Skeletal muscle tissue (tissue), 4 donors: Measurements from ENCODE around the gene IL21. TPM values are rescaled to one million over a fixed set of nuclear protein-coding genes. Genes with fewer than 3 reads are reported as not detected.

ENCODE experiments used
- H3K27ac ChIP-seq: one replicate; pipeline ENCODE4 v1.7.0; 2013; ENCODE audit warnings: mild to moderate bottlenecking, low read depth, low read length, inconsistent platforms
- H3K27me3 ChIP-seq, 3 donors: one replicate each; pipeline ENCODE4 v1.7.0; 2013; ENCODE audit warnings: low read length in 3 of 3; ENCODE audit not compliant: control insufficient read depth in 3 of 3, insufficient read depth in 3 of 3
- H3K36me3 ChIP-seq, 3 donors: one replicate each; pipeline ENCODE4 v1.7.0; 2013; ENCODE audit warnings: low read length in 3 of 3; ENCODE audit not compliant: control insufficient read depth in 3 of 3, insufficient read depth in 3 of 3
- H3K4me1 ChIP-seq, 3 donors: one replicate each; pipeline ENCODE4 v1.7.0; 2013; ENCODE audit warnings: low read length in 3 of 3, mild to moderate bottlenecking in 3 of 3; ENCODE audit not compliant: control insufficient read depth in 3 of 3, insufficient read depth in 3 of 3
- H3K4me3 ChIP-seq, 3 donors: one replicate each; pipeline ENCODE4 v1.7.0; 2013; ENCODE audit warnings: low read length in 3 of 3
- H3K9ac ChIP-seq, 3 donors: one replicate each; pipeline ENCODE4 v1.7.0; 2013; ENCODE audit warnings: low read length in 3 of 3, mild to moderate bottlenecking in 3 of 3, moderate library complexity in 2 of 3, low read depth in 1 of 3
- H3K9me3 ChIP-seq, 3 donors: one replicate each; pipeline ENCODE4 v1.7.0; 2013; ENCODE audit warnings: low read length in 3 of 3; ENCODE audit not compliant: control insufficient read depth in 3 of 3
- total RNA-seq: library from RNA; depleted of rRNA; stranded (reverse); fragments of >200 nt; gene quantifications from one replicate; pipeline ENCODE4 v1.2.3, GENCODE V29; 2014
- donor health status: Osteomylitis.

Gene IL21
- total RNA-seq, 1 donor from 2014 or later, result not detected

DNA sequence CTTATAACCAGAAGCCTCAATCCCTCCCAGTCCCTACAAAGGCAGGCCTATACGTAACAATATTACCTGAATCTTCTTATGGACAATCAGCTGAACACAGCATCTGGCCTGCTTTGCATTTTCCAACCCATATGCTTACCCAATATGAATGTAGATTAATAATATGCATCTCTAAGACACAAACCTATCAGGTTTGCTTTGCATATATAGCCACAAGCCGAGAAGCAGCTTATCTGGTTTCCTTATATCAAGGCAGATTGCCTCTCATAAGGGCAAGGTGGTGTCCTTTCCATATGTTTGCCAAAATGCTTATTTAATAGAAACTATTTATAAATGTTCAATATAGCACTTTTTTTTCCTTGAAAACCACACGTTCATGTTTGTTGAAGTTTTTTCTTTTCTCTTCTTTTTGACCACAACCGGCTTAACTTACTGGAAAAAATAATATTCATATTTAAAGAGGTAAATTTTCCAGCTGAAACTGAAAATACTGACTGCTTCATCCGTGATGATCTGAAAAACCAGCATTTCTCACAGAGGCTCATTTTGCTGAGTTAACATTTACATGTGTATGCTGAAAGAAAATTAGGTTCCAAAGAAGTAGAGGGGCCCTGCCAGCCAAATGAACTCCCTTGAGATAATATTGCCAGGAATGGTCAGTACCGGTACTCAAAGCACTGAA, 3.8 kb downstream of the IL21 start:
- H3K4me3 ChIP-seq, result no peak overlapping the region
- H3K36me3 ChIP-seq, result no peaks in the 10 kb centered on the region
- H3K27ac ChIP-seq, result no peak overlapping the region
- H3K4me1 ChIP-seq, result no peaks in the 10 kb centered on the region
- H3K27me3 ChIP-seq, result no peaks in the 10 kb centered on the region
- no peak overlapping the region for H3K9ac ChIP-seq
- no peaks in the 10 kb centered on the region for H3K9me3 ChIP-seq

DNA sequence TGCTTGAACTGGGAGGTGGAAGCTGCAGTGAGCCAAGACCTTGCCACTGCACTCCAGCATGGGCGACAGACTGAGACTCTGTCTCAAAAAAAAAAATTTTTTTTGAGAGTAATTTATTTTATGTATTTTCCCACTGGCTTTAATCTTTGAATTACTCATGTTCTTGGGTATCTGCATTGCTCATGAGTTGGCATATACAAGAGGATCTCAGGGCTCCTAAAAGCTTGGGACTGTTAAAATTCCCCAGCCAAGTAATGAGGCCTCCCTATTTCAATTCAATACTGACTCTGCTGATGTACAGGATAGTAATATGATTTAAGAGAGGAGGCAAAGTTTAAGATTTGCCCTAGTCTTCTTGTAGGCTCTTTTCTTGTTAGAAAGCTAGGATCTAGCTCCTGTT, 6.2 kb downstream of the IL21 start:
- H3K27ac ChIP-seq, result no peak overlapping the region
- H3K9me3 ChIP-seq, result no peaks in the 10 kb centered on the region
- H3K27me3 ChIP-seq, result no peaks in the 10 kb centered on the region
- no peak overlapping the region for H3K4me3 ChIP-seq
- no peaks in the 10 kb centered on the region for H3K36me3 ChIP-seq
- no peaks in the 10 kb centered on the region for H3K4me1 ChIP-seq
- no peak overlapping the region for H3K9ac ChIP-seq

DNA sequence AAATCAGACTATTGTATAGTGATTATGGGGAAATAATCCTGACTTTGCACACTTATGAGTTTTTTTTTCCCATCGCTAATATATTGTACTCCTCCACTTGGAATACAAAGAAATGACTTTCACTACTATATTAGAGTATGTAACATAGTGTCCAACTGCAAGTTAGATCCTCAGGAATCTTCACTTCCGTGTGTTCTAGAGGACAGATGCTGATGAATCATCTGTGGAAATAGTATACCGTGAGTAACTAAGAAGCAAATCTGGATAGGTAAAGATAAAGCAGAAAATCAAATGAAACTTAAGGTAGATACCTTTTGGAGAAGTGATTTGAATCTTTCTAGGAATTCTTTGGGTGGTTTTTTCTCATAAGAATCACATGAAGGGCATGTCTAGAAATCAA, 8.3 kb downstream of the IL21 start:
- Histone ChIP-seq H3K9me3 (no peaks in the 10 kb centered on the region), H3K27ac (no peak overlapping the region), H3K9ac (no peak overlapping the region)

DNA sequence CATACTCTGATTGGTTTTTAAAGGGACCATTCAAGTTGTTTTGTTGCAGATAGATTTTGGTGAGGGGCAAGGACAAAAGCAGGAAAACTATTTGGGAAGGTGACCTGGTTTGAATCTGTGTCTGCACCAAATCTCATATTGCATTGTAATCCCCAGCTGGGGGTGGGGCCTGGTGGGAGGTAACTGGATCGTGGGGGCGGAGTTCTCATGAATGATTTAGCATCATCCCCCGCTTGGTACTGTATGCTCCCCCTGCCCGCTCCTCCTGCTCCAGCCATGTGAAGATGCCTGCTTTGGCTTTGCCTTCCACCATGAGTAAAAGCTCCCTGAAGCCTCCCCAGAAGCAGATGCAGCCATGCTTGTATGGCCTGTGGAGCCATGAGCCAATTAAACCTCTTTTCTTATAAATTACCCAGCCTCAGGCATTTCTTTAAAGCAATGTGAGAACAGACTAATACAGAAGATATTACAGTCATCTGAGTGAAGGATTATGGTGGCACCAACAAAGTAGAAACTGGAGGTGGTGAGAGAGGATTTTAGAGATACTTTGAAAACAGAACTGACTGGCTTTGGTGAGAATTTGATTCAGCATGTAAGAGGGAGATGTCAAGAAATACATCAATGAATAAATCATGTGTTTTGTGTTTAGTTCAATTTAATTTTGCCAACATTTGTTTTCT, 14.4 kb downstream of the IL21 start:
- Histone ChIP-seq H3K4me1 (no peaks in the 10 kb centered on the region), H3K36me3 (no peaks in the 10 kb centered on the region), H3K9ac (no peak overlapping the region), H3K9me3 (no peaks in the 10 kb centered on the region), H3K27me3 (no peaks in the 10 kb centered on the region), H3K4me3 (no peak overlapping the region), H3K27ac (no peak overlapping the region)

More for the DNA sequence above, 8.3 kb downstream of the IL21 start:
- Histone ChIP-seq H3K4me3 (no peak overlapping the region), H3K4me1 (no peaks in the 10 kb centered on the region), H3K36me3 (no peaks in the 10 kb centered on the region), H3K27me3 (no peaks in the 10 kb centered on the region)

DNA sequence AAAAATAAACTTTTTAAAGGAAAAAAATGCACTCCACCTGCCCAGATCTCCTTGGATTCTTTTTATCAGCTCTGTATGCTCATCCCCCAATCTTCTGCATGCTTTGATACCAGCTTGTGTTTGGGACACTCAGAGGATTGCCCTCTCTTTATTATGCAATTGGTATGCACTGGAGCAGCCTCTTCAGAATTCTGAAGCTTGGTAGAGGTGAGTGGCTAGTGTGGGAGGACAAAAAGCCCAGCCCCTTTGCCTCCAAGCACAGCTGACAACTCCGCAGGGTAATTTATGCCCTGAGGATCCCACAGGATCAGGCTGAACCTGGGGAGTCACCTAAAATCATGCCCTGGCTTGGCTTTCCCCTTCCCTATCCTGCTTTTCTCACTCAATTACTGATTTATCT, 16.7 kb downstream of the IL21 start:
- H3K36me3 ChIP-seq, result no peaks in the 10 kb centered on the region
- H3K9ac ChIP-seq, result no peak overlapping the region
- H3K9me3 ChIP-seq, result no peaks in the 10 kb centered on the region
- H3K27ac ChIP-seq, result no peak overlapping the region
- H3K4me3 ChIP-seq, result no peak overlapping the region
- peaks cover 0 to 3% (median 0%) of the 10 kb centered on the region in 3 donors for H3K27me3 ChIP-seq
- H3K4me1 ChIP-seq, result no peaks in the 10 kb centered on the region

DNA sequence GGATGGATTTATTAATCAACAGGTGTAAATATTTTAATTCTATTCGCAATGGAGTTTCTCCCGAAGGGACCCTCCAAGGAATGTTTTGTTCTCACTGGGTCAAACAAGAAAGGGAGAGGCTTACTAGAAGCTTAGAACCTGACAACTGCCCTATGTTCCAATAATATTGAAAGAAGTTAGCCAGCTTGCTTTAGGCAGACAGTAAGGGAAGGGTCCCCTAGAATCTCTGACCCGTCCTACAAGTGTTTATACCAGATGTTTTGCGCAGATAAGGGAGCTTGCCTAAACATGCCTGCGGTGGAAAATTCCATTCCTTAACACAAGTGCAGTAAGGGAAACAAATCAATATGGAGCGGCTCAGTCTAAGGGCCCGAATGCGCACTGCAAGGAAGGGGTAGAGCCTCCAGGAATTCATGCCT, 17.7 kb downstream of the IL21 start:
- Histone ChIP-seq H3K9me3 (no peaks in the 10 kb centered on the region), H3K4me3 (no peak overlapping the region), H3K4me1 (no peaks in the 10 kb centered on the region), H3K9ac (no peak overlapping the region), H3K36me3 (no peaks in the 10 kb centered on the region), H3K27me3 (peaks cover 0 to 3% (median 0%) of the 10 kb centered on the region in 3 donors), H3K27ac (no peak overlapping the region)

DNA sequence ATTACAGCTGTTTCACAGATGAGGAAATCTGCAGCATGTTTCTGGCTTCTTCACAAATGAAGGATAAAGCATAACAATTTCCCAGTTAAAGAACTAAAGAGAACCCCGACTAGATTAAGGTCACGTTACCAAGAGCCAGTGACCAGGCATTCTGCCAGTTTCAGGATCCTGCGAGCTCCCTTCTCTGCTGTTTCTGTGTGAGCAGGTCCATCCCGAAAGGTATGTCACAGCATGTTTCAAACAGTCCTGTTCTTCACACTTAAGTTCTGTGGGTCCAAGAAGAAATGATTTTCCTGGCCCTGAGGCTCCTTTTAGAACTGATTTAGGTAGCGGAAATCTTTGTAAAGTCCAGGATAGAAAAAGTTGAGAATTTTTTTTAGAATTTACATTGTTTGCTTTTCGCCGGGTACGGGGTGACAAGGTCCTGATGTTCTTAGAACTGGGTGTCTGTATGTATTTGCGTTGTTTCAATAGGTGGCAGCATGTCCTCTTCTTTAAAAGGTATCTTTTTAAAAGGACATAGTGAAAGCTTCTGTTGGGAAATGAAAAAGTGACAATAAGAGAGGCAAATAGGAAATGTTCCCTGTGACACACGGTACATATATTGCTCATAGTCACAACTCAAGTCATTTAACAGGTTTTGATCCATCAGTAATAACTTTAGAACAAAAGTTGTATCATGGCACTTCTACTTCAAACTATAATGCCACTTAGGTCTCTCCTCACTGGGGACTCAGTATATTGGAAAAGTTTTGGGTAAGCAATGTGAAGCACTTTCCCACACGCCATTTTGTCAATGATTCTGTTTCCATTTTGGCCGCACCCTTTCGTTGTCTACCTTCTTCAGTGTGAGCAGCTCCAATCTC, 18.4 kb downstream of the IL21 start:
- Histone ChIP-seq H3K4me1 (no peaks in the 10 kb centered on the region), H3K27me3 (peaks cover 0 to 3% (median 0%) of the 10 kb centered on the region in 3 donors), H3K9ac (no peak overlapping the region), H3K4me3 (no peak overlapping the region), H3K36me3 (no peaks in the 10 kb centered on the region), H3K27ac (no peak overlapping the region), H3K9me3 (no peaks in the 10 kb centered on the region)

DNA sequence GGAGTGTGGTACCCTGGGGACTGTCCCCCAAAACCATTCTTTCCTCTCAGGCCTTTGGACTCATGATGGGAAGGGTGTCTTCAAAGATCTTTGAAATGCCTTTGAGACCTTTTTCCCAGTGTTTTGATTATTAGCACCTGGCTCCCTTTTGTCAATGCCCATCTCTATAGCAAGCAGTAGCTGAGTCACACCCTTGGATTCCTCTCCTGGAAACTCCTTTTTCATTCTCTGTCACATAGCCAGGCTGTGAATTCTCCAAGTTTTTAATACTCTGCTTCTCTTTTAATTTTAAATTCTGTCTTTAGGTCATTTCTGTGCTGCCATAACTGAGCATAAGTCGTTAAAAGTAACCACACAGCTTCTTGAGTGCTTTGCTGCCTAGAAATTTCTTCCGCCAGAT, 29.7 kb downstream of the IL21 start:
- no peak overlapping the region for H3K9ac ChIP-seq
- H3K27me3 ChIP-seq, result no peaks in the 10 kb centered on the region
- peaks cover 0 to 4% (median 0%) of the 10 kb centered on the region in 3 donors for H3K4me1 ChIP-seq
- no peaks in the 10 kb centered on the region for H3K36me3 ChIP-seq
- H3K4me3 ChIP-seq, result no peak overlapping the region
- H3K9me3 ChIP-seq, result no peaks in the 10 kb centered on the region
- H3K27ac ChIP-seq, result no peak overlapping the region

DNA sequence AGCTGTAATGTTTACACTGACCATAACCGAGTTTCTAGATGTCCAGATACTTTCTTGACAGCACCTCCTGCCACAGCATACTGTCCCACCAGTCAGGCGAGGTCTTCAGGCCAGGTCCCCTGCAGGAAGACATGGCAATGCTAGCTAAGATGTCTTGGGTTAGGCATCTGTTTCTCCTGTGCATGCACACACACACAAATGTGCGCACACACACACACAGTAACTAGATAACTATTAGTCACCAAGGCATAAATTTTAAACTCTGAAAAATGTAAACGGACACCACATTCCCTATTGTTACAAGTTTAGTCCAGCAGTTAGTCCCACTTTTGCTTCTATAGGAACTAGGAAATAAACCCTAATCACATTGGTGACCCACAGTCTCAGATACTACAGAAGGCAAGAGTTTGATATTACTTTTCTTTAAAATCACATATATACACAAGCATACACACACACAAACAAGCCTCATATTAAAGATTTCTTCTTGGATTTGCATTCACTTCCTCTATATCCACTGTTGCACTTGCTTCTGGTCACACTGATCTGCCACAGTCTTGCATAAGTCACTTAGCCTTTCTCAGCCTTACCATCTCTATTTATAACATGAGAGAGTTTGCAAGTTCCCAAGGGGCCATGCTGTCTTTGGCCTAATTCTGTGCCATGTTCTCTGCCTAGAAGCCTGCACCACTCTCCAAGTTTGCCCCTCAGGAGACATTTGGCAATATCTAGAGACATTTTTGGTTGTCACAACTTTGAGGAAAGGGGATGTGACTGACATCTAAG, 32.2 kb downstream of the IL21 start:
- Histone ChIP-seq H3K9me3 (no peaks in the 10 kb centered on the region), H3K27ac (no peak overlapping the region), H3K4me3 (no peak overlapping the region), H3K4me1 (peaks cover 0 to 4% (median 0%) of the 10 kb centered on the region in 3 donors), H3K27me3 (no peaks in the 10 kb centered on the region), H3K36me3 (no peaks in the 10 kb centered on the region), H3K9ac (no peak overlapping the region)
